Activated T-cell treated with anti-CD3 and anti-CD28 coated beads for 48 hours (primary cell): ENCODE data around the gene PIH1D2.
"Not testable (repeated sequence)": the region's sequence is repeated elsewhere in the genome, so short reads cannot be mapped to it uniquely, and the experiment has no call there.

Experiments used
- DNase-seq: peaks from one replicate; pipeline ENCODE4 v3.0.0-alpha.2; 2020; ENCODE audit warnings: low read depth

PIH1D2 gene

DNA sequence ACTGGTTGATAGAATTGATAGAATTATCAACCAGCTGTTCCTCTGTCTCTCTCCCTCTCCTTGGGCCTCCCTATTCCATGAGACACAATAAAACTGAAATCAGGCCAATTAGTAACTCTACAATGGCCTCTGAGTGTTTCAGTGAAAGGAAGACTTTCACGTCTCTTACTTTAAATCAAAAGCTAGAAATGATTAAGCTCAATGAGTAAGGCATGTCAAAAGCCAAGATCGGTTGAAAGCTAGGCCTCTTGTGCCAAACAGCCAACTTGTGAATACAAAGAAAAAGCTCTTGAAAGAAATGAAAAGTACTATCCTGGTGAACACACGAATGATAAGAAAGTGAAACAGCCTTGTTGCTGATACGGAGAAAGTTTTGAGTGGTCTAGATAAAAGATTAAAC is 16.6 kb downstream of the PIH1D2 start:
- no peak for DNase-seq

DNA sequence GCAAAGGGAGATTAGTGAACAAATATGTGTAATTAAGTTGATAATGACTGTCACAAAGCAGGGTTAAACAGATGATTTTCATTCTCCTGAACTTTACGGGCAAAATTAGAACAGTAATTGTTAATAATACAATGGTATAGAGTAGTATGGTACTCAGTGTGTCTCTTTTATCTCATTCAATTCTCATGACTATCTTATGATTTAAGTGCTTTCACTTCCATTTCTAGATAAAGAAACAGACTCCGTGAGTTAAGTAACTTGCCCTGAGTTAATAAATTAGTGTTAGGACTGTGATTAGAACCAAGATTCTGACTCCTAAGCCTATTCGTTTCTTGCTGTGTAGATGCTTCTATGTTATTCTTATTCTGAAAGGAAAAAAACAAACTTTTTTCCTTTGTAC is 22.0 kb downstream of the PIH1D2 start:
- DNase-seq, result no peak

DNA sequence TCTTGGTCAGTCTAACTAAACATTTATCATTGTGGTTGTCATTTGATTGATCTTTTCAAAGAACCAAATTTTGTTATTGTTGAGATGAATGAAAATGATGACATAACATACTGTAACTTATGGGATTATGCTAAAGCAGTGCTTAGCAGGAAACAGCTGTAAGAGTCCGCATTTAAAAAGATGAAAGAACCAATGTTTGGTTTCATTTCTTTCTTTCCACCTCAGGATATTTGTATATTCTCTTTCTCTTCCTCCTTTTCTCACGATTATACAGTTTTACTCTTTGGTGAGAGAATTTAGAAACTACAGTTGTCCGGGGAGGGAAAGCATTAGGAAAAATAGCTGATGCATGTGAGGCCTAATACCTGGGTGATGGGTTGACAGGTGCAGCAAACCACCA is 23.1 kb downstream of the PIH1D2 start:
- no peak for DNase-seq

DNA sequence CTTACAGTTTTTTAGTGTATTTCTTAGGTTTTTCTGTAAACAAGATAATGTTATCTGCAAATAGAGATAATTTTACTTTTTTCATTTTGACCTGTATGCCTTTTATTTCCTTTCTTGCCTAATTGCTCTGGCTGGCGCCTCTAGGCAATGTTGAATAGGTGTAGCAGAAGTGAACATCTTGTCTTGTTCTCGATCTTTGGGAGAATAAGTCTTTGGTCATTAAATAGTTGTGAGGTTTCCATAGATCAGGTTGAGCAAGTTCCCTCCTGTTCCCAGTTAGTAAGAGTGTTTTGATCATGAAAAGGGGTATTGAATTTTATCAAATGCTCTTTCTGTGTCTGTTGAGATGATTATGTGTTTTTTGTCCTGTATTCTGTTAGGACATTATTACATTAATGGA is 24.0 kb downstream of the PIH1D2 start:
- DNase-seq, result no peak

DNA sequence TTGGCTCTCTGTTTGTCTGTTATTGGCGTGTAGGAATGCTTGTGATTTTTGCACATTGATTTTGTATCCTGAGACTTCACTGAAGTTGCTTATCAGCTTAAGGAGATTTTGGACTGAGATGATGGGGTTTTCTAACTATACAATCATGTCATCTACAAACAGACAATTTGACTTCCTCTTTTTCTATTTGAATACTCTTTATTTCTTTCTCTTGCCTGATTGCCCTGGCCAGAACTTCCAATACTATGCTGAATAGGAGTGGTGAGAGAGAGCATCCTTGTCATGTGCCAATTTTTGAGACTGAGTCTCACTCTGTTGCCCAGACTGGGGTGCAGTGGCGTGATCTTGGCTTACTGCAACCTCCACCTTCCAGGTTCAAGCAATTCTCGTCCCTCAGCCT is 25.6 kb downstream of the PIH1D2 start:
- DNase-seq, result not testable (repeated sequence)

DNA sequence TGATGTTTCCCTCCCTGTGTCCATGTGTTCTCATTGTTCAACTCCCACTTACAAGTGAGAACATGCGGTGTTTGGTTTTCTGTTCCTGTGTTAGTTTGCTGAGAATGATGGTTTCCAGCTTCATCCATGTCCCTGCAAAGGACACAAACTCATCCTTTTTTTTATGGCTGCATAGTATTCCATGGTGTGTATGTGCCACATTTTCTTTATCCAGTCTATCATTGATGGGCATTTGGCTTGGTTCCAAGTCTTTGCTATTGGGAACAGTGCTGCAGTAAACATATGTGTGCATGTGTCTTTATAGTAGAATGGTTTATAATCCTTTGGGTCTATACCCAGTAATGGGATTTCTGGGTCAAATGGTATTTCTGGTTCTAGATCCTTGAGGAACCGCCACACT is 27.2 kb downstream of the PIH1D2 start:
- not testable (repeated sequence) for DNase-seq

DNA sequence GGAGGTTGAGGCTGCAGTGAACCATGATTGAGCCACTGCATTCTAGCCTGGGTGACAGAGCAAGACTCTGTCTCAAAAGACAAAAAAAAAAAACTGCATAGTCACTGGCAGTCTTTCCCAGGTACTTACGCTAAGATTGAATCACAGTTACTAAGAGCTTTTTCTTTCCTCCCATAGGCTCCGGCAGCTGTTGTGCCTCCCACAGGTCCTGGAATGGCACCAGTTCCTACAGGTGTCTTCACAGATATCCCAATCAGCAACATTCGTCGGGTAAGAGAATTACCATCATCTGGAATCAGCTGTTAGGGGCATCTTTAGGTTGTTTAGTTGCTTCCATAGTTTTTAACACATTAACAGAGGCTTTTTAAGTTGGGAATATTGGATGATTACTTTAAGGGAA is 28.9 kb downstream of the PIH1D2 start:
- DNase-seq, result no peak

DNA sequence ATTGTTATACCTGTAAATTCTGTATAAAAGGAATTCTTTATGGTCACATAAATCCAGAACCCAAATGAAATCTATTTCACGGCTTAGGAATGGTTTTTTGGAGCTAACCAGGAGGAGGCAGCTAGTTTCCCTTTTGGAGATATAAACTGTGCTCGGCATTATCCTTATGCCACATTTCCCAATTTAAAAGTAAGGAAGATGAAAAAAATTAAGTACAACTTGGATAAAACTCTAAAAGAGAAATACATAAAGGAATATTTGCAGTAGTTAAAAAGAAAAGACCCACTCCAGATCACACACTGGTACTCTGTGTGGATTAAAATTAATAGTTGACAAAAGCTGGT is 30.9 kb downstream of the PIH1D2 start:
- DNase-seq, result no peak

DNA sequence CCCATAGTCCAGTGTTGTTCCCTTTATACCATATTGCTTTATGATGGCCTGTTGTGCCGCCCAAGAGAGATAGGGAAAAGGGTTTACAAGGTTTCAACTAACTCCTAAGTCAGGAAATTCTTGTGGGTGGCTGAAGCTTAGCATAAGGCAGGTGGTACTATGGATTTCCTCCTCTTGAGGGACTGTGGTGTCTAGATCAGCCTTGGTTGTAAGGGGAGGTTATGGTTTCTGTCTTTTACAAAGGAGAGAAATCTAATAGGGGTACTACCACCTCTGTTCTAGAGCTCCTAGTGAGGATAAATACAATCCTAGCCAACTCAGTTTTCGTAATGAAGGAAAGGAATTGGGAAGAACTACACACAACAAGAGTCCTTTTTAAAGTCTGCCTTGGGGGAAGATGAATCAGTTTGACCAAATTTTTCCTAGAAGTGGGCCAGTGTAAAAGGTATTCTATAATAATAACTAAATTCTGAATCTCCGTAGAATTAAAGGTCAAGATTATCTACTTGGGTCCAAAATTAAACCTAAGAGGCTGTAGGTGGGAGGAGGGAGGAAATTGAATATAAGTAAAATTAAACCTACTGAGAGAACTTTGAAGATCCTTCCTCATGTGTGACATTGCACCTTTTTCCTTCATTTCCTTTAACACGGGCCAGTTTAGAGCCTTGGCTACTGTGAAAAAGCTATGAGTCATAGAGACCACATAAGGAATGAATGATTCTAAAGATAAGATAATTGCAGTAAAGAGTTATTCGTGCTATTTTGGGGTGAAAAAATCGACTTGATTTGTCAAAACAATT is 31.5 kb downstream of the PIH1D2 start:
- no peak for DNase-seq

DNA sequence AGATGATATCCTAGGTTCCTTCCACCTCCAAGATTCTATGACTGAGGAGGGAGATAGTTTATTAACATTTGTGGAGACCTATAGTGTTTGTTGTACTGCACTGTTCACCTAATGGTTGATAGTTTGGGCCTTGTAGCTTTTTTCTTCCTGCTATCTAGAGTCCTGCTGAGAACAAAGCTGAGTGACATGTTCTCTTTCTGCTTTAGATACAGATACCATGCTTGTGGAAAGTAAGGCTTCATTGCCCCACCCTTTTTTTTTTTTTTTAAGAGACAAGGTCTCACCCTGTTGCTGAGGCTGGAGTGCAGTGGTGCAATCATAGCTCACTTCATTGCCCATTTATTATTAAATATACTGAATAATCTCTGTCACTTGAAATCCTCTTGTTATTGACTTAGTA is 36.3 kb downstream of the PIH1D2 start:
- DNase-seq, result no peak

DNA sequence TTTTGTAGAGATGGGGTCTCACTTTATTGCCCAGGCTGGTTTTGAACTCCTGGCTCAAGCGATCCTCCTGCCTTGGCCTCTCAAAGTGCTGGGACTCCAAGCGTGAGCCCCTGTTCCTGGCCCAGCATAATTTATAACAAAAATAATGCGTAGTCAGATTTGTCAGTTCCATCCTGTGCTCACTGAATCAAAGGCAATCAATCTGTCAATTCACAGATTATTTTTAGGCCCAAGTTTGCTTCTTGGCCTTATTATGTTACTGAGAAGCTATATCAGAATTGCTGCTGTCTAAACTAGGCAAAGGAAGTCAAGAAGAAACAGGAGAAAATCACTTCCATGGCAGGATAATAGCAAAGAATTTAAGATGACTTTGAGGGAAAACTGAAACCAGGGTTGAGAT is 39.9 kb downstream of the PIH1D2 start:
- DNase-seq, result no peak

DNA sequence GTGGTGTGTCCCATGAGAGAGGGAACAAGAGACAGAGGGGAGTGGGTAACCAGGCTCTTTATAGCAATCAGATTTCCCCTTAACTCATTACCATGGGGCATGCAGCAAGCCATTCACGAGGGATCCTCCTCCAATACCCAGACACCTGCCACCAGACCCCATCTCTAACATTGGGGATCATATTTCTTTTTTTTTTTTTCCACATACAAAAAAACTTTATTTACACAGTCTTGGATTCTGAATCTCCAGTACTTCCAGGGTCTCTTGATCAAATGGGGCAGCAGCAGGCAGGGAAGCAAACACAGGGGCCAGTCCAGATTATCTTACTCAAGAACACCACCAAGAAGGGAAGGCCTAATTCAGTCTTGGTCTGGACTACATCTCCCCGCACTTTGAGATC is 44.4 kb downstream of the PIH1D2 start:
- no peak for DNase-seq

DNA sequence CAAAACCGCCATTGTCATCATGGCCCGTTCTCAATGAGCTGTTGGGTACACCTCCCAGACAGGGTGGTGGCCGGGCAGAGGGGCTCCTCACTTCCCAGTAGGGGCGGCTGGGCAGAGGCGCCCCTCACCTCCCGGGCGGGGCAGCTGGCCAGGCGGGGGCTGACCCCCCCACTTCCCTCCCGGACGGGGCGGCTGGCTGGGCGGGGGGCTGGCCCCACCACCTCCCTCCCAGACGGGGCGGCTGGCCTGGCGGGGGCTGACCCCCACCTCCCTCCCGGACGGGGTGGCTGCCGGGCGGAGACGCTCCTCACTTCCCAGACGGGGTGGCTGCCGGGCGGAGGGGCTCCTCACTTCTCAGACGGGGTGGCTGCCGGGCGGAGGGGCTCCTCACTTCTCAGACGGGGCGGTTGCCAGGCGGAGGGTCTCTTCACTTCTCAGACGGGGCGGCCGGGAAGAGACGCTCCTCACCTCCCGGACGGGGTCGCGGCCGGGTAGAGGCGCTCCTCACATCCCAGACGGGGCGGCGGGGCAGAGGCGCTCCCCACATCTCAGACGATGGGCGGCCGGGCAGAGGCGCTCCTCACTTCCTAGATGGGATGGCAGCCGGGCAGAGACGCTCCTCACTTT is 46.9 kb downstream of the PIH1D2 start:
- DNase-seq, result not testable (repeated sequence)

DNA sequence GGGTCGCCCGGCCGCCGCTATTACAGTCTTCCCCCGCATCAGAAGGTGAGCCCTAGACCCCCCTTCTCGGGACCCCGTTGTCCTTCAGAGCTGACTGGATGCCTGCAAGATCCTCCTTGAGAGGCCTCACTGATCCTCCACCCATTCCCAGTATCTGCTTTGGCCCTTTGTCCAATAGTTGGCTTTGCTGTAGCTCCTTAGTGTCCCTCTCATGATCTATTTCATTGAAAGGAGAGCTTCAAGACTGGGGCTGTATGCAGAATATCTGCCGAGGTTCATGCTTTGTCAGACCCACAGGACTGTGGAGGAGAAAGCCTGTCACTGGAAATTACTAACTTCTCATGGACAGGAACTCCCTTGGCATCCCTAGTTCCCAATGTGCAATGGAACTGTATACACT is 48.1 kb downstream of the PIH1D2 start:
- DNase-seq, result no peak

DNA sequence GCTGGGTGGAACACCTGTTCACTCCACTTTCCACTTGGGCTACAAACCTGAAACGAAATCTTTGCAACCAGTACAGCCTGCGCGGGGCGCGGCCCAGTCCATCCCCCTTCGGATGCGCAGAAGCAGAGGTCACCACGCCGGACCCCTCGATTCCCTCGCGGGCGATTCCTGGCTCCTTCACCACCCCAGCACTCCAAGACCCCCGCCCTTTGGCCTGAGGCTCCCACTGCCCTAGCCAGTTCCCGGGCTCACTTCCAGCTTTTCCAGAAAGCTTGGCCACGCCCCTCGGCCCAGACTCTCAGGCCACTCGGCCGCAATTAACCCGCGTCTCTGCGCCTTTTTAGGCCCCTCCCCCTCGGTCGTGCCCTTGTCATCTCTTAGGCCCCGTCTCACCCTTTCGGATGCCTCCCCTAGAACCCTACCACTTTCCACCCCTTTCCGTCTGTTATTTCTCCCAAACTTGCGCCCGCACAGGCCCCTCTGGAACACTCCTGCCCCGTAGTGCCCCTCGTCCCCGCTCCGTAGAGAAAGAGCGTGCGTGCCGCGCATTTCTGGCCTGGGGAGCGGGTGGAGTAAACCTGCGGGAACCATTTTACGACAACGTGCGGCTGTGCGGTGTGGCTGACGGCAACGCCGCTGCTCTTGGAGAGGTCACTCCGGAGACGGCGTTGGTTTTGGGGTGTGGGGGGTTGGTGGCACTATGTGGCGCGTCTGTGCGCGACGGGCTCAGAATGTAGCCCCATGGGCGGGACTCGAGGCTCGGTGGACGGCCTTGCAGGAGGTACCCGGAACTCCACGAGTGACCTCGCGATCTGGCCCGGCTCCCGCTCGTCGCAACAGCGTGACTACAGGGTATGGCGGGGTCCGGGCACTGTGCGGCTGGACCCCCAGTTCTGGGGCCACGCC is 48.8 kb downstream of the PIH1D2 start, which contains the start of gene DLAT:
Gene DLAT, plus strand, starts transcription at position 636 of the 906 bp plus-strand sequence. Its CDS starts 65 bp downstream, at position 701.
- DNase-seq, result peak; percentile 83

DNA sequence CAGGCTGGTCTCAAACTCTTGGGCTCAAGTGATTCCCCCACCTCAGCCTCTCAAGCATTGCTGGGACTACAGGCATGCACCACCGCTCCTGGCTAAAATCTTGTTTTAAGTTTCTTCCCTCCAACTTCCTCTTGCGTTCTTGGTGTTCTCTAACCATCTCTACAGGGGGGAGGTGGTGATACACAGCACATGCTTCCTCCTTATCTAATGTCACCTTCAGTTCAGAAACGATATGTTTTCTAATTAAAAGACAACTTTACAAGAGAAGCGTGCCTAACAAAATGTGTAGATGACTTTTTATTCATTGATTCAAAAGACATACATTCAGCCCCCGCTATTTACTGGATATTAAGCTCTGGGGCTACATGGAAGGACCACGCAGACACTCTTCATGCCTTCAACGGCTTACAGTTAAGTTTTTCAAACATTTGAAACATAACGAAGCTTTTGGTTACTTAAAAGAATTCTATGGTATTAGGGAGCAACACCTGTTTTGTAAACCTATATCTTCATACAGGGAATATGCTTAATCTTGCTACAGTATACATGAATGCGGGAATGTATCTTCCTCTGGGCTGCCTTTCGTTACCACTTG is 49.5 kb downstream of the PIH1D2 start:
- DNase-seq, result no peak

DNA sequence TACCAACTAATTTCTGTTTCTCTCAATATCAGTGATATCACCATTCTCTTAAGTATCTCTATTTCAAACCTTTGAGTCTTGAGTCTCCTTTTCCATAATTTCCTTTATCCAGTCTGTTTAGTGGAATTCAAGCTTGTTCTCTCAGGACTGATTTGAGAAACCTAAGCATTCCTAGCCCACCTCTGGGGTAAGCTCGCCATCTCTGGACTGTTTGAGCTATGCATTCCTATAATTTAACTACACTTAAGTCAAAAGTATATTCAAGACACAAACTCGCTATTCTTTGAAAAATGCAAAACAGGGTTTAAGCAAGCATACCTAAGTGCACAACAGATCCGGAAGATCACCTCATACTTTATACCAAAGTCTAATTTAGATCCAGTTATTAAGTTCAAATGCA is 50.7 kb downstream of the PIH1D2 start:
- DNase-seq, result no peak

DNA sequence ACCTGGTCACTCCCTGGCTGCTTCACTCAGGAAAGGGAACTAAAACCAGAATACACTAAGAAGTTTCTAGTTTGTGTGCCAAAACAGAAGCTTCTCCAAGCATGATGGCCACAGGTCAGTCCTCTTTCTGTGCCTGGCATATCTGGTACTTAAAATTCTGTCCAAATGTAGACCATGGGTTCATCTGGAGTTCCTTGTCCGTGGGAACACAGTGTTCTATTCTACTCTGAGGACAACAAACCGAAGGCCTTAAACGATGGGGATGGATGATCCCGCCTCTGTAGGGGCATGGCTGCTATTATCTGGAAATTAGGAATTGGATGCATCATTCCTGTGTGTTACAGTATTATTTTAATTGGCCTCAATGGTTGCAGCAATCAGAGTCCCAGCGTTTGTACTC is 54.8 kb downstream of the PIH1D2 start:
- DNase-seq, result no peak
